ENCODE results near the gene PTPRD. TPM values are rescaled to one million over a fixed set of nuclear protein-coding genes. Genes with fewer than 3 reads are reported as not detected.

The PTPRD gene
- polyA plus RNA-seq, 12 donors: 35.0 to 104 (median 78.4) TPM; not detected in 1

DNA sequence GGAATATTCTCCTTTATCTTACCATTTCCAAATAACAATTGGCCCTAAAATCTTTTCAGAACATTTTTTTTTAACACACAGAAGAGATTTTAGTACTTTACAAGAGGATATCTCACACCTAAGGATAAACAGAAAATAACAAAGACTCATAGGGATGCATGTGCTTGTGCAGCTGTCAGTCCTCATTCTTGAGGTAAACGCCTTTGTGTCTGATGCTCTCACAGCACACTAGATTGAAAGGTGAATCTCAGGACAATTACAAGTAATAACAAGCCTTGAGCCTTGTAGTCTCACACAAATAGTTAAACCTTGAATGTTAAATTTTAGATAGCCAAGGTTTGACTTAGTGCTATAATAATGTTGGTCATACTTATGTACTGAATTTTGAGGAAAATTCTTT is 439.2 kb downstream of the PTPRD start:
- no peak for DNase-seq

DNA sequence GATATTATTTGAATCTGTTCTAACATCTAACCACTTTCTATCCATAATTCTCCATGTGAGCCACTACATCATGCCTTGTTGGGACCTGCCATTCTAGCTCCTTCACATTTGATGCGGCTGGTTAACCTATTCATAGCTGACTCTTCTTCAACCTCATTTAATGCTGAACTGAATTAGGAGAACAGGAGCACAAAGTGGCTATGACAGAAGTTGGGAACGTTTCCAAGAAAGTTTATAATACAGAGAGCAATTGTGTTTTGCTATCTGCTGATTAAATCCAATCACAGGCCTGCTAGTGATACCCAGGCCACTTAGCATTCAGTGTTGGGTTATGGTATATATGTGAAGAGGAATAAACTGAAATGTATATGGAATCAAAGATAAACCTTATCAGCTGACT is 440.3 kb downstream of the PTPRD start:
- DNase-seq: no peak

DNA sequence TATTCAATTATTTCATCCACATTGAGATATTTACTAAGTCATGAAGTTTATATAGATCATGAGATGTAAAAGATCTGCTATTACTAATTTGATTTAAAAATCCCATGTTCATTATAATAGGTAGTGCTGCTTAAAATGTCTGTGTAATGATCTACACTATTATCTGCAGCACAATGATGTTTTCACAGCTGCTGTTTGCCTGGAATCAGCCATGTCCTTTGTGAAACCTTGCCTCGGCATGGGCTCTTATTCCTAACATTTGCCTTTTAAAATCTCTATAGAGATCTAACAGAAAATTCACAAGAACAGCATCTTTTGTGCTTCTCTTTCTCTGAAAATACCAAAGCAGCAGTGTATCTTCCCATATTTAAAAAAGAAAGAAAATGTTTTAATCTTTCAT is 444.6 kb downstream of the PTPRD start:
- no peak for DNase-seq

DNA sequence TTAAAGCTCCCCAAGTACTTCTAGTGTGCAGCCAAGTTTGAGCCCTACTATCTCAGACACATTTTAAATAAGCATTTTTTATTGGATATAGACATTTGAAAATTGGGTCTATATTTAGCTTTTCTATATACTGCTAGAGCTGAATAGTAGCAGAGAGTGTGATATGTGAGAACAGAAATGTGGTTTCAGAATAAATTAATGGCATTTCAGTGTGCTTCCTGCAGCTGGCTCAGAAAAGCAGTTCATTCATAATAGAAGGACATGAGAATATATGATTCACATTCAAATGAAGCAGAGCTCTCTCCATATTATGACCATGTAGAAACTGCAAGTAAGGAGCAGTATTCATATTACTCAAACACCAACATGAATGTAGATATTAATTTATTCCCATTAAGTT is 464.0 kb downstream of the PTPRD start:
- DNase-seq: no peak

DNA sequence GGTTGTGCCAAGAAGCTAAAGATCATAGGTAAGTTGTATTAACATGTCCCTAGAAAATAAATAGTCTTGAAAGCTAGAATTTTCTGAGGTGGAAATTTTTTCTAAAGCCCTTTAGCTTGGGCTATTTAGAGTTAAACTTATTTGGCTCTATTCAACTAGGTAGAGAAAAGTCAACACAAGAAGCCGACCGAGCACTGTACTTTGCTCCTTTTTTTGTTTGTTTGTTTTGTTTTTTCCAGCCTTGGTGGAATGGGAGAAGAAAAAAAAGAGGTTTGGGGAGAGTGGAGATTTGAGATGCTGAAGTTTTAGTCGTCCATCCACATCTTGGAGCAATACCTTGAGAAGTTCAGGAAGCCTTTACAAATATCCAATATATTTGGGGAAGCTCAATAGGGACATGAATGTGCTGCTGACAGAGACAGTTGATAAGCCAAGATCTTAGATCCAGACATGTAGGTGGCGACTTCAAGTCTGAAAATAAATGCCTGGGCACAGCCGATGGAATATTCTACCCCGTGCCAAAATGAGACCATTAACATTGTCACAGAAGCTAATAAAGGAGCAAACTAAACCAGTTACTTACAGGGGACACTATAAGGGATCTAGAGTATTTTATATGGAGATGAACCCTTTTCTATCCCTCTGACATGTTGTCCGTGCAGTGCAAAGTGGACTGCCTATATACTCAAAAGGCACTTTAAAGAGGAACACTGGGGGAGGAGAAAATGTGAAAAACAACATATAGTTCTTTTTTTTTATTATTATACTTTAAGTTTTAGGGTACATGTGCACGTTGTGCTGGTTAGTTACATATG is 466.1 kb downstream of the PTPRD start:
- DNase-seq: no peak

DNA sequence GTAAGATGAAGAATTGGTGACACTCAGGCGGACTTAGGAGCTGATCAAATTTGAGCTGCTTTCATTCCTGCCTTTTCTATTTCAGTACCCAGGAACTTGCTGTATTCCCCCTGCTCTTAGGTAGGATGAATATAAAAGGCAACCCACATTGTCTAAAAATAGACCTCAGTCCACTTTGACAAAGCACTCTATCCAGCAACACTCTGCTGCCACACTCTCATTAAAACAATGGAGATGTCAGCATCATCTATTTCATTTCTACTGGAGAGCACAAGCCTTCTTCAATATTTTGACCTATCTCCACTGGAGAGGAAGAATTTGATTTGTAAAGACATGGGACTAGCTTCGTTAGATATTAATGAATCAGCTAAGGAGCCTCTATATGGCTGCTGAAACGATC is 468.4 kb downstream of the PTPRD start:
- no peak for DNase-seq

DNA sequence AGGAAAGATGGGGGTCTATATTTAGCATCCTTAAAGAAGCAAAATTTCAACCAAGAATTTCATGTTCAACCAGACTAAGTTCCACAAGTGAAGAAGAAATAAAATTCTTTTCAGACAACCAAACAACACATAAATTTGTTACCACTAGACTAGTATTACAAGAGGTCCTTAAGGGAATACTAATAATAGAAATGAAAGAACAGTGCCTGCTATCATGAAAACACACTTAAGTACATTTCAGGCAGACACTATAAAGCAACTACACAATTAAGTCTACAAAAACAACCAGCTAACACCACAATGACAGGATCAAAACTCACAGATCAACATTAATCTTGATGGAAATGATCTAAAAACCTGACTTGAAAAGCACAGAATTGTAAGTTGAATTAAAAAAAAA is 477.2 kb downstream of the PTPRD start:
- DNase-seq: no peak

DNA sequence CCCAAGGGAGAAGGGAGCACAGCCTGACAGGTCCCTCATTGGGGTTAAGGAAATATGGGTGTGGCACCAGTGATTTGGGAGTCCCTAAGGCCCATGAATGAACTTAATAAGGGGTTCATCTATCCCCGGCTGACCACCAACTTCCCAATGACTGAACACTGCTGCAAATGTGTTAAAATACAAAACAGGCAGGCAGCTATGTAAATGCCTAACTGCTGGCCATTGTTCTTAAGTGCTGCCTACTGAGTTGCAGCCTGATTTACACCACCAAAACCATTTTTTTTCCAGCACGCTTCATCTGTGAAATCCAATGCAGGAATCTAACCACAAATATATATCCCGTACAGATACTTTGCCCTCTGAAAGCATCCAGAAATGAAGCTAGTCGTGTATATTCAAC is 478.5 kb downstream of the PTPRD start:
- DNase-seq: no peak

DNA sequence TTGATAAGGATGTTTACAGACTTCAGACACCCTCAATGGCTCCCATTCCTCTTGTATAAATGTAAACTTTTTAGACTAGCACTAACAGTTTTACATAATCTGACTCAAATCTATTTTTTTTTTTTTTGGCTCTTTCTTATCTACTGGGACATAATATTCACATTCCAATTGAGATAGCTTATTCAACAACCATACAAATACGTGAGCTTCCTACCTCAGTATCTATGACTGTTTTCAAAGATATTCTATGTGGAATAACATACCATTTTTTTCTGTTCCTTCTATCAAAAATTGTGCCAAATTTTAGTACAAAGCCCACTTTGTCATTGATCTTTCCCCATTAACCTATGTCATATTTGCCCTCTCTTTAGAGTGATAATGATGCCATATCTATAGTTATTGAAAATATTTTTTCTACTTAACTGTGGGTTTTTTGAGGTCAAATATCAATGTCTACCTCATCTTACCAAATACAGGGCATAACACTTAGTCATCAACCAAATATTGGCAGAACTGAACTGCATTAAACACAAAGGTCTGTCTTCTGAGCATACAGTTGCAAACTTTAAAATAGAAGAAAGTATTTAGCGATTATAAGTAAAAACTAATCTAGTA is 482.6 kb downstream of the PTPRD start:
- no peak for DNase-seq

DNA sequence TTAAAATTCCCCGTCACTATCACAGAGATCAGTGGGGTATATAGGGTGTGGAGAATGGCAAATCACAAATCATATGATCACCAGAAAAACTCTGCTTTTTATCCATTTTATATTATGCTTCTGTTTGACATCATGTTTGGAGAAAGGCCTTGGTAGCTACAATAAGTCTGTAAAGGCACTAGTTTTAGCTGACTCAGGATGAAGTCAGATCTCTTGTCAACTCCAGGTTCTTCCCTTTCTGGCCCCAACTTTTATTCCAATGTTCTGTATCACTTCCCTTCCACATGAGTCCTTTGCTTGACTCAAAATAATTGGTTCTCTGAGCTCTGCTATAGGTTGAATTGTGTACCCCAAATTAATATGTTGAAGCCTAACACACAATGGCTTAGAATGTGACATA is 484.9 kb downstream of the PTPRD start:
- DNase-seq: no peak

DNA sequence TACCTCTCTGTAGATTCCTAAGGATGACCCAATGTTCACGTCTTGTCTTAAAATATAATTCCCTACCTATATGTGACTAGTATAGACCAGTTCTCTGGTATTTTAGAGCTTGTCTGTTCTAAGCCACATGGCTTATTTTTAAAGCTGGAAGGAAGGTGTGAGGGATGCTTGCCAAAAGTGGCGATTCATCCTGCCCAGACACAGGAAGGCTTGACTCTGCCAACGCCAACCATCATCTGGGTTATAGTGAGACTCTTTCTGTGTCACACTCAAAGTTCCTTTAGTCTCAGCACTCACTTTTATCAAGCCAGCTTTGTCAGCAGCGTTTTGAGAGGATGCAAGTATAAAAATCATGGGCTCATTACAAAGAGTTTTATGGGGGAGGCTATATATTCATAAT is 500.0 kb downstream of the PTPRD start:
- no peak for DNase-seq

DNA sequence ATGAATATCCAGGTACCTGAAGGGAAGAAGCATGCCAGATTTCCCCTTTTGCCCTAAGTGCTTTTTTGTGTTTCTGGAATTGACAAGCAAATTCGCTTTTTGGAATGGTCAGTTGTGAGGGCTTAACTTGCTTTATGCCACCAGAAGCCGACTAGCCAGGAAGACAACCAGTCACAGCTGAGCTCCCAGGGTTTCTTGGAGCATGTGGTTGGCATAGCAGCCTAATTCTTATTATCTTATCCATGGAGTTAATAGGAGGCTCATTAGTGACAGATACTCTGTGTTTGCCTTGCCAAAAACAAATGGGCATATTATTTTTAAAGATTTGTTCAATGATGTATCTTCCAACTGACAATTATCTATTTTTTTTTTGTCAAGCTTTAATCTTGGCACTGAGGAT is 500.7 kb downstream of the PTPRD start:
- DNase-seq: no peak

DNA sequence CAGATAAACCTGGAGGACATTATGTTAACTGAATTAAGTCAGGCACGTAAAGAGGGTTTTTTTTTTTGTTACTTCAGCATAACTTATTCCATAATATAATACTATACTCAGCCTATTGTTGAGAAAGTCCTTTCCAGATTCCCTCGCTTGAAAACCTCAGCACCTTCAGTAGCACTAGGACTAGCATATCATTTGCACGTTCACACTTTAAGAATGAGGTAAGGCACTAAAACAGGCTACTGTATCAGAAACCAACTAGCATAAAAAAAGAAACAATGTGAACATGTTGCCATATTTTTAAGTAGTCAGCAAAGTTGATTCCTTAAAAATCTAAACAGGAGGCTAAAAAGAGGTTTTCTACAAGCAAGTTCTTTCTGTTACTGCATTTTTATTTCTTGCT is 504.0 kb downstream of the PTPRD start:
- no peak for DNase-seq

DNA sequence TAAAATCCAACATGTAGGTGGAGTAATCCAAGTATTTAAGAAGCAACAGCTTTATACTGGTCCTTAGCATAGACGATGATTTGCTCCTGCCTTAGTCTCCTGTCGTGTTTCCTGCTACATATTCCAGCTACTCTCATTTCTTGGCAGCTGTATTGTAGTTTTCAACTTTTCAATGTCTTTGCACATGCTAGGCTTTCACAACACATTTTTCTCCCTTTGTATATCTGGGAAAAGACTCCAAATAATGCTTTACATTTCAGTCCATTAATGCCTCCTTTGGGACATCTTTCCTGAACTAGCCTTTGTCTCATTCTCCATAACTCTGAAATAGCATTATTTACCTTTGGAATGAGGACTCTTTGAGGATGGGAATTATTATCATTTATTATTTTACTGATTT is 508.0 kb downstream of the PTPRD start:
- DNase-seq: peak; percentile 28

DNA sequence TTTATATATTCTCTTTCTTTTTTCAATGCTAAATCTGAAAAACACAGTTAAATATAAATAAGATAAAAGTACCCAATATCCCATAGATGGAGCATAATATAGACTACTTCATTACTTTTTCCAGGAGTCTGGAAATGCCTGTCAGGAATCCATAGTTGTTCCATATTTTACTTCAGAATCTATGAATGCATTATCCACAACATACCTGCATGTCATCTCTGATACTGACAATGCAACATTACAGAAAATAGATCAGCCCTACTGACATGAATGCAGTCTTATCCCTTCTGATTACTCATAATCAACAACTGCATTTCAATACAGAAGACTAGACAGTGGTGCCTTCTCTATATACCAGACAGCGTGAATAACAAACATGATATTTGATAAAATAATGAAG is 517.6 kb downstream of the PTPRD start:
- no peak for DNase-seq

DNA sequence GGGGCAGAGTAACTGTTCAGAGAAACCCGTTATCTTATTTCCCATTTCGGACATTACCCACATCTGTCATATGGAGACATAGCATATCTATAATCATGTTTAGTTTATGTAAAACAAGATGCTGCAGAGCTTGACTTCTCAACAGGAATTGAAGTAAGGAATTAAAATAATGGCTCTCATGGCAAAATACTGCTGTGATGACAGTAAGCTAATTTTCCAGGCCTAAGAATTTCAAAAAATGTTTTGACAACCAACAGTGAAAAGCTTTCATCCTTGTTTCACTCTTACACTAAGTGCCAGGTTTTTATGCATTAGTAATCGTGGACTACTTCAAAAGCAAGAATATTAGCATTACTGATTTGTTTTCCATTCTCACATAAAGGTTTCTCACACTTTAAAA is 518.2 kb downstream of the PTPRD start:
- DNase-seq: no peak

DNA sequence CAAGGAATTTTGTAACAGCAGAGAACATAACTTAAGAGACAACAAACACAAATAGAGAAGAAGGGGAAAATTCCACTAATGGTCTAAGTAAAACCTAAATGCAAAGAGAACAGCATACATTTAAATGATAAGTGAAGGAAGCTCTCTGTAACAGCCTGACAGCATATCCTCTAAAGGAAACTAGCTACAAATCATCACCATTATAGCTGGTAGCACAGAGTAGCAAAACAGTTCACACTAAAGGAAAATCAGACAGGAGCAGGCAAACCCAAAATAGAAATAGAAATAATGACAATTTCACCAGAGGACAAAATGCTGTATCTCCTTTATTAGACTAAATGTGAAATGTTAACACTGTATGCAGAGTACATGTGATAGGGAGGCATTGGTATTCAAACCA is 532.8 kb downstream of the PTPRD start:
- DNase-seq: no peak

DNA sequence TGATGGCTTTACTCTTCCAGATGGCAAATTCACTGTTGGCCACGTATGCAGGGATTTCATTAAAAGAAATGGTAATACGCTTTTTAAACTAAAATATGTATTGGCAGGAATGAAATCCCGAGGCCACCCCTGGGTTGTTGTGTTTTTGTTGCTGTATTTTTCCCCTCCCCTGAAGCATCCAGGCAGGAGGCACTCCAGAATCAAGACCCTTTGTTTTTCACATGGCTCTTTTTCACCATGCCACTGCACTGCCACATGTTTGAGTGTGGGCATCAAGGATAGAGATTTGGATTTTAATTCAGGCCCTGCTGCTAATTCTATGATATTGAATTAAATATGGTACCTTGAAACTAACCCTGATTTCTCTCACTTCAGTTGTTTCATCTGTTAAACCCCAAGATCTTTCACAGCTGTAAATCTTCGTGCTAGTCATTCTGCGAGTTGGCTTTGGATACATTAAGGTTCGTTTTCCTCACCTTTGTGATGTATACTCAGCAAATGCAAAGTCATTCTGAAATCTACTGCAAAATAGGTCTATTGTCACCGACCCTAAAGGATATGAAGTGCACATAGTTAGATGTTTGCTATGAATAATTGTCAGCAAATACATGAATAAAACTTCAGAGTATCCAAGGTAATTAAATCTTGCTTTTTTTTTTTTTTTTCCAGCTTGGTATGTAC is 533.4 kb downstream of the PTPRD start:
- DNase-seq: no peak

DNA sequence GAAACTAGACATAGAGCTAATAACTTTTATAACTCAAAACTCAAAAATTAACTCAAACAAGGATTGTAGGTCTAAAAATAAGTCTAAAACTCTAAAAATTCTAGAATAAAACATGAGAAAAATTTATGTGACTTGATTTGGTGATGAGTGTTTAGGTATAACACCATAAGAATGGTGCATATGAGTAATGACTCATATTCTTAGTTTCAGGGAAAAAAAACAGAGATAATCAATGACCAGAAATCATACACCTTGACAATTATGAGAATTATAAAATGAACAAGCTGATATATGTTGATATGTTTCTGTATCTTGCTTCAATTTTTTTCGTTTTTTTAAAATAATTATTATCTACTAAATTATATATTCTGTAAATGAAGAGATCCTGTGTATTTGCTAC is 541.2 kb downstream of the PTPRD start:
- no peak for DNase-seq

DNA sequence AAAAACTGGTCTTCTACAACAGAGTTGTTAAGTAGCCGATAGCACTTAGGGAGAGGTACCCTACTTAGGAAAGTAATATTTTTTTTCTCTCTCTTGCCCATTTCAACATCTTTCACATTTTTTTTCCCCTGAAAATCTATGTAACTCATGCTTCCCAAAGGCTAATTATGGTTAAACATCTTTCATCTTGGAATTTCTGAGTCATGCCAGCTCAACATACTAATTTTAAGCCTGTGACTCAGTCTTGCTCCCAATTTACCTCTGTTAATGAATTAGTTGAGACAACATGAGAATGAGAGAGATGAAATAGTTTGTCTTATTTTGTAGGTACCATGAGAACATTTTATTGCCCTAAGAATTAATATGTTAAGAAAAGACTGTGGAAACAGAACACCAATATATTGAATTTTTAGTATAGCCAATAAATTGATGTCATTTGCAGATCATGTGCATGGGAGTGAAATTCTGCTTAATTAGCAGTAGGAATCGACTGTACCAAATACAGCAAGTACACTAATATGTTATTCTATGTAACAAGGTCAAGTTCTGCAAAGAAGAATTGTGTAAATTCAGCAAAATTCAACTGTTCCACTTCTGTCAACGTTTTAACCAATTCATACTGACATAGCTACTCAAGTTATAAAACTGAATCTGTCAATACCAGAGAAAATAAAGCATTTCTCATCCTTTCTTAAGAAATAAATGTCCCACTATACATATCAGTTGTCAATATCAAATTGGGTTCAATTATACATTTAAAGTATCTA is 550.0 kb downstream of the PTPRD start:
- no peak for DNase-seq

DNA sequence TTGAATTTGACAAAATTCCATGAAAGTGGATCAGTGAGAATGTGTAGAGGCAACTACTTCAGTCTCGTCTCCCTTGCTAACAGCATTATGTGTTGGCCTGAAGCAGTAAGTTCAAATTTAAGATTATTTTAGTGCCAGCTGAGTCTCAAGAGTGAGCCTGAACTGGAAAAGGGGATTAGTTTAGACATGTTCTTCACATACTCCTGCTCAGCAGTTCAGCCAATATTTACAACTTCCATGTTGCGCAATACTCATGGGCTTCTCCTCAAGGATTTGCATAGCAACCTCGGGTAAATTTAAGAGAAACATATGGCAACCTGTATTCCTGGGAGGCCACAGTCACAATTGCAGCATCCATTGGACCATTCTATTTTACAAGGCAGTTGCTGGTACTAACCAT is 553.8 kb downstream of the PTPRD start:
- peak; percentile 35 for DNase-seq

DNA sequence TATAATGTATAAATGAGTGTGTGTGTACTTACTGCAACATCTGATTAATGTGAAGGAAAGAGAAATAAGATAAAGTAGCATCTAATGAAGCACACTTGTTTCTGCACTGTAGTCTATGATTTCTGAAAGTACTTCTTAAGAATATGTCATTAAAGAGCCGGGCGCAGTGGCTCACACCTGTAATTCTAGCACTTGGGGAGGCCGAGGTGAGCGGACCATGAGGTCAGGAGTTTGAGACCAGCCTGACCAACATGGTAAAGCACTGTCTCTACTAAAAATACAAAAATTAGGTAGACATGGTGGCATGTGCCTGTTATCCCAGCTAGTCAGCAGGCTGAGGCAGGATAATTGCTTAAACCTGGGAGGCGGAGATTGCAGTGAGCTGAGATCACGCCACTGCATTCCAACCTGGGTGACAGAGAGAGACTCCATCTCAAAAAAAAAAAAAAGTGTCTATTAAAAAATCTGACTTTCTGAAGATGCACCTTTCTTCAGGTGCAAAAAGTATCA is 556.9 kb downstream of the PTPRD start:
- DNase-seq: no peak

All from muscle of arm (tissue), 12 donors.